Activated T-helper 1 cell treated with anti-CD3 and anti-CD28 coated beads, Interleukin-12 subunit alpha, Interleukin-12 subunit beta, Interleukin-2, Interleukin-4 antibody, amounts not matched to agents 30 ng/mL and 10 ng/mL and 1 ng/mL, durations not matched to agents 14 hours and 24 hours and 36 hours (primary cell): Measurements from ENCODE around the gene LILRB4. TPM values are rescaled to one million over a fixed set of nuclear protein-coding genes. Genes with fewer than 3 reads are reported as not detected.
"Not testable (repeated sequence)": the region's sequence is repeated elsewhere in the genome, so short reads cannot be mapped to it uniquely, and the experiment has no call there.

Experiments
- DNase-seq: peaks from one replicate; pipeline ENCODE4 v3.0.0; 2021; ENCODE audit warnings: low spot score
- H3K27ac Mint-ChIP-seq: one replicate; pipeline ENCODE4 v1.8.0; 2021; ENCODE audit warnings: mild to moderate bottlenecking, mixed read lengths
- H3K27me3 Mint-ChIP-seq: one replicate; pipeline ENCODE4 v1.8.0; 2022; ENCODE audit warnings: mild to moderate bottlenecking, moderate library complexity, mixed read lengths; ENCODE audit not compliant: insufficient read depth
- H3K36me3 Mint-ChIP-seq: one replicate; pipeline ENCODE4 v1.8.0; 2021; ENCODE audit warnings: low read depth, mixed read lengths
- H3K4me1 Mint-ChIP-seq: one replicate; pipeline ENCODE4 v1.8.0; 2021; ENCODE audit warnings: low read depth, mixed read lengths
- H3K4me3 Mint-ChIP-seq: one replicate; pipeline ENCODE4 v1.8.0; 2021; ENCODE audit warnings: mild to moderate bottlenecking, moderate library complexity, mixed read lengths
- H3K9me3 Mint-ChIP-seq: one replicate; pipeline ENCODE4 v1.8.0; 2021; ENCODE audit warnings: mixed read lengths
- intact Hi-C: fragments of 100-400 bp; cut with micrococcal nuclease; formaldehyde crosslinking; loops from one replicate; pipeline ENCODE4 v1.15.1; 2024
- total RNA-seq: library from RNA; stranded (reverse); gene quantifications from 2 replicates; pipeline ENCODE4 v1.2.3, GENCODE V29; 2022

LILRB4 gene
- total RNA-seq, 1 donor from 2014 or later = not detected

GRCh38 chr19:54631489-54632337 lies 31.1 kb upstream of the LILRB4 start:
- H3K4me1 Mint-ChIP-seq, H3K27me3 Mint-ChIP-seq, H3K4me3 Mint-ChIP-seq, DNase-seq, H3K36me3 Mint-ChIP-seq, intact Hi-C loops, H3K9me3 Mint-ChIP-seq, H3K27ac Mint-ChIP-seq: not testable (repeated sequence)

- intact Hi-C loops = not testable (repeated sequence)
Measured at GRCh38 chr19:54632517-54632916, 30.3 kb upstream of the LILRB4 start.

GRCh38 chr19:54633401-54633800 lies 29.4 kb upstream of the LILRB4 start:
- no peak overlapping the region for H3K4me3 Mint-ChIP-seq

More at GRCh38 chr19:54632517-54632916, 30.3 kb upstream of the LILRB4 start:
- H3K27me3 Mint-ChIP-seq, DNase-seq, H3K27ac Mint-ChIP-seq, H3K9me3 Mint-ChIP-seq, H3K4me1 Mint-ChIP-seq, H3K36me3 Mint-ChIP-seq, H3K4me3 Mint-ChIP-seq: not testable (repeated sequence)

GRCh38 chr19:54636081-54636480 lies 26.7 kb upstream of the LILRB4 start:
- H3K27ac Mint-ChIP-seq, H3K4me1 Mint-ChIP-seq, H3K4me3 Mint-ChIP-seq, H3K9me3 Mint-ChIP-seq, intact Hi-C loops, DNase-seq, H3K27me3 Mint-ChIP-seq, H3K36me3 Mint-ChIP-seq: not testable (repeated sequence)

More at GRCh38 chr19:54633401-54633800, 29.4 kb upstream of the LILRB4 start:
- intact Hi-C loops = no loop called here
- no peak for DNase-seq
- Mint-ChIP-seq H3K27me3 (peaks cover 3% of the 10 kb centered on the region), H3K27ac (no peak overlapping the region), H3K9me3 (no peaks in the 10 kb centered on the region), H3K4me1 (no peaks in the 10 kb centered on the region), H3K36me3 (no peaks in the 10 kb centered on the region)

- intact Hi-C loops = no loop called here
- Mint-ChIP-seq H3K27me3 (no peaks in the 10 kb centered on the region), H3K9me3 (no peaks in the 10 kb centered on the region), H3K27ac (no peak overlapping the region), H3K36me3 (no peaks in the 10 kb centered on the region), H3K4me1 (no peaks in the 10 kb centered on the region), H3K4me3 (no peak overlapping the region)
- DNase-seq = no peak
Measured at GRCh38 chr19:54638683-54639082, 24.1 kb upstream of the LILRB4 start.

- H3K4me1 Mint-ChIP-seq, H3K9me3 Mint-ChIP-seq, H3K4me3 Mint-ChIP-seq, H3K27me3 Mint-ChIP-seq, intact Hi-C loops, DNase-seq, H3K27ac Mint-ChIP-seq, H3K36me3 Mint-ChIP-seq: not testable (repeated sequence)
Measured at GRCh38 chr19:54642953-54643352, 19.8 kb upstream of the LILRB4 start.

GRCh38 chr19:54643583-54643982 lies 19.2 kb upstream of the LILRB4 start:
- not testable (repeated sequence) for H3K36me3 Mint-ChIP-seq

GRCh38 chr19:54644056-54644455 lies 18.7 kb upstream of the LILRB4 start:
- H3K36me3 Mint-ChIP-seq = no peaks in the 10 kb centered on the region
- no peak for DNase-seq
- intact Hi-C loops = no loop called here
- peaks cover 4% of the 10 kb centered on the region for H3K27me3 Mint-ChIP-seq
- H3K4me3 Mint-ChIP-seq = no peak overlapping the region
- H3K9me3 Mint-ChIP-seq = no peaks in the 10 kb centered on the region
- H3K27ac Mint-ChIP-seq = no peak overlapping the region
- no peaks in the 10 kb centered on the region for H3K4me1 Mint-ChIP-seq

More at GRCh38 chr19:54643583-54643982, 19.2 kb upstream of the LILRB4 start:
- H3K27ac Mint-ChIP-seq, H3K27me3 Mint-ChIP-seq, H3K4me3 Mint-ChIP-seq, DNase-seq, H3K9me3 Mint-ChIP-seq, intact Hi-C loops, H3K4me1 Mint-ChIP-seq: not testable (repeated sequence)

GRCh38 chr19:54646331-54646841 lies 16.4 kb upstream of the LILRB4 start:
- H3K27ac Mint-ChIP-seq = no peak overlapping the region
- intact Hi-C loops = no loop called here
- H3K4me1 Mint-ChIP-seq = no peaks in the 10 kb centered on the region
- no peak overlapping the region for H3K4me3 Mint-ChIP-seq
- no peaks in the 10 kb centered on the region for H3K9me3 Mint-ChIP-seq
- no peak for DNase-seq
- H3K36me3 Mint-ChIP-seq = no peaks in the 10 kb centered on the region
- peaks cover 9% of the 10 kb centered on the region for H3K27me3 Mint-ChIP-seq

- Mint-ChIP-seq H3K4me1 (no peaks in the 10 kb centered on the region), H3K9me3 (no peaks in the 10 kb centered on the region), H3K27me3 (peaks cover 9% of the 10 kb centered on the region), H3K4me3 (no peak overlapping the region), H3K27ac (no peak overlapping the region), H3K36me3 (no peaks in the 10 kb centered on the region)
- DNase-seq = no peak
- intact Hi-C loops = loop anchor here (1.0 kb wide), 1 partner anchor 167 kb away; no protein-coding TSS in a partner anchor
Measured at GRCh38 chr19:54648129-54648528, 14.7 kb upstream of the LILRB4 start.

- no peak overlapping the region for H3K27ac Mint-ChIP-seq
- no peak for DNase-seq
- H3K27me3 Mint-ChIP-seq = peaks cover 8% of the 10 kb centered on the region
- H3K36me3 Mint-ChIP-seq = no peaks in the 10 kb centered on the region
- H3K4me3 Mint-ChIP-seq = no peak overlapping the region
- intact Hi-C loops = no loop called here
- no peaks in the 10 kb centered on the region for H3K9me3 Mint-ChIP-seq
- no peaks in the 10 kb centered on the region for H3K4me1 Mint-ChIP-seq
Measured at GRCh38 chr19:54650108-54650655, 12.6 kb upstream of the LILRB4 start.

- Mint-ChIP-seq H3K4me1 (no peaks in the 10 kb centered on the region), H3K27ac (no peak overlapping the region), H3K36me3 (no peaks in the 10 kb centered on the region), H3K9me3 (no peaks in the 10 kb centered on the region), H3K27me3 (peaks cover 10% of the 10 kb centered on the region), H3K4me3 (no peak overlapping the region)
- no peak for DNase-seq
- intact Hi-C loops = loop anchor here (1.0 kb wide), 2 partner anchors 23 to 172 kb away; no protein-coding TSS in a partner anchor
Measured at GRCh38 chr19:54653181-54653809, 9.5 kb upstream of the LILRB4 start.
